ENCODE results near the gene LNP1. TPM values are rescaled to one million over a fixed set of nuclear protein-coding genes. Genes with fewer than 3 reads are reported as not detected.

LNP1 gene
- total and polyA plus RNA-seq, 2 of the 13 experiments (the other 11 are each of a cell fraction or from before 2014, with no cell fraction given), result 3.6 to 7.0 TPM

DNA sequence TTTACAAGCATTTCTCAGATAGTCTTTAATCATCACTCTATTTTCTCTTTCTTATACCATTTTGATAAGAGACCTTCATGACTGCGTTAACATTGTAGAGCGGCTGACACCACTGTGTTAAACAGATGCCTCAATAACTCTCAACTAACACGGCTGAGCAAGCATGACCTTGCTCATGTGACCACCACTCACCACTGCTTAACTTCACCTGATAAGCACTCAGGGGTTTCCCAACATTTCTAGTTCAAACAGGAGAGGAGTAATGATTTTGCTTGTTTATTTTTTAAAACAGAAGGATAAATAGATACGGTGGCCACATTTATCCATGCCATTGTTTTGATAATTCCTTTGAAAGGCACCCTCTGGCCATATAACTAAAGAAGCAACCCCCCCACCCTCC is 53.3 kb downstream of the LNP1 start:
- WGBS (ENCODE audit: low lambda C conversion rate), result 81% methylated on average over 4 of the region's 4 CpGs
- H3K27me3 ChIP-seq (ENCODE audit: control insufficient read depth in 1 of 2, insufficient read depth in 2 of 2, low read length in 2 of 2), result no peaks in the 10 kb centered on the region
- H3K9me3 ChIP-seq (ENCODE audit: low read length), result no peaks in the 10 kb centered on the region
- in situ Hi-C loops (cut with HindIII; ENCODE audit: extremely low pct_ligation_motif_present, low pct_unique_long_range_greater_than_20kb) (loop anchor here (25.0 kb wide), 1 partner anchor 258 kb away; the partner anchor contains the start of gene TFG), intact Hi-C loops (cut with micrococcal nuclease; ENCODE audit: unreplicated experiment) (no loop called here)
- ATAC-seq (no peak), FAIRE-seq (no peak), DNase-seq (ENCODE audit: low spot score) (peak; percentile 16)
- H3K4me1 ChIP-seq (ENCODE audit: insufficient read depth, low read length), result no peaks in the 10 kb centered on the region
- H3K4me3 ChIP-seq (replicated peaks in 1 of 3; ENCODE audit: insufficient read depth in 1 of 3, low read depth in 2 of 3, low read length in 3 of 3), result no peak overlapping the region
- no peak for TF ChIP-seq TBL1XR1 (IDR thresholded peaks at IDR 0.05; ENCODE audit: borderline replicate concordance, low read length, partially characterized antibody)
- TF ChIP-seq GTF3A (CRISPR knock-in tag; conservative IDR thresholded peaks at IDR 0.05), result no peak
- no peak for TF ChIP-seq BORCS8-MEF2B (CRISPR knock-in tag; IDR thresholded peaks at IDR 0.05)
- no peak for TF ChIP-seq ELF4 (CRISPR knock-in tag; IDR thresholded peaks at IDR 0.05; ENCODE audit: borderline replicate concordance)
- no peak for TF ChIP-seq ZNF776 (CRISPR knock-in tag; IDR thresholded peaks at IDR 0.05)
- TF ChIP-seq MNT (IDR thresholded peaks at IDR 0.05), result no peak
- TF ChIP-seq, protein P1, sequence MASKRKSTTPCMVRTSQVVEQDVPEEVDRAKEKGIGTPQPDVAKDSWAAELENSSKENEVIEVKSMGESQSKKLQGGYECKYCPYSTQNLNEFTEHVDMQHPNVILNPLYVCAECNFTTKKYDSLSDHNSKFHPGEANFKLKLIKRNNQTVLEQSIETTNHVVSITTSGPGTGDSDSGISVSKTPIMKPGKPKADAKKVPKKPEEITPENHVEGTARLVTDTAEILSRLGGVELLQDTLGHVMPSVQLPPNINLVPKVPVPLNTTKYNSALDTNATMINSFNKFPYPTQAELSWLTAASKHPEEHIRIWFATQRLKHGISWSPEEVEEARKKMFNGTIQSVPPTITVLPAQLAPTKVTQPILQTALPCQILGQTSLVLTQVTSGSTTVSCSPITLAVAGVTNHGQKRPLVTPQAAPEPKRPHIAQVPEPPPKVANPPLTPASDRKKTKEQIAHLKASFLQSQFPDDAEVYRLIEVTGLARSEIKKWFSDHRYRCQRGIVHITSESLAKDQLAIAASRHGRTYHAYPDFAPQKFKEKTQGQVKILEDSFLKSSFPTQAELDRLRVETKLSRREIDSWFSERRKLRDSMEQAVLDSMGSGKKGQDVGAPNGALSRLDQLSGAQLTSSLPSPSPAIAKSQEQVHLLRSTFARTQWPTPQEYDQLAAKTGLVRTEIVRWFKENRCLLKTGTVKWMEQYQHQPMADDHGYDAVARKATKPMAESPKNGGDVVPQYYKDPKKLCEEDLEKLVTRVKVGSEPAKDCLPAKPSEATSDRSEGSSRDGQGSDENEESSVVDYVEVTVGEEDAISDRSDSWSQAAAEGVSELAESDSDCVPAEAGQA (IDR thresholded peaks at IDR 0.05; ENCODE audit: low read depth), result no peak
- TF ChIP-seq, protein P1 (CRISPR knock-in tag; IDR thresholded peaks at IDR 0.05; ENCODE audit: borderline replicate concordance), result no peak
- no peak for TF ChIP-seq ISX (CRISPR knock-in tag; conservative IDR thresholded peaks at IDR 0.05)
- H4K20me1 ChIP-seq (ENCODE audit: insufficient read depth, low read length), result no peaks in the 10 kb centered on the region
- no peaks in the 10 kb centered on the region for H3K79me2 ChIP-seq (ENCODE audit: insufficient read depth, low read length)
- H3K27ac ChIP-seq (ENCODE audit: extremely low read length, insufficient read depth, low read length), result no peak overlapping the region
- H3K9ac ChIP-seq (ENCODE audit: insufficient read depth, low read depth, low read length), result no peak overlapping the region
- H3K36me3 ChIP-seq (replicated peaks in 1 of 2; ENCODE audit: control insufficient read depth in 1 of 2, insufficient read depth in 2 of 2, low read length in 2 of 2), result no peaks in the 10 kb centered on the region
- no peak overlapping the region for H2AFZ ChIP-seq (ENCODE audit: low read length)
- H3K4me2 ChIP-seq (ENCODE audit: low read depth, low read length), result no peak overlapping the region
- ChIA-PET CTCF (ENCODE audit: low intra/inter-chr PET ratio, low total read pairs) (no interaction called here), POLR2A (no interaction called here)
- no TSS peak for BruUV-seq (replicated peaks)
